BLaER1 (cell line): ENCODE measurements around the gene ZP2.
"Not testable (repeated sequence)": the region's sequence is repeated elsewhere in the genome, so short reads cannot be mapped to it uniquely, and the experiment has no call there.

Experiments
- H3K27ac ChIP-seq: shearing (Covaris generic); formaldehyde crosslinking; 2 replicates; pipeline ENCODE4 v1.8.1; 2022
- H3K27me3 ChIP-seq: shearing (Covaris generic); formaldehyde crosslinking; 2 replicates; pipeline ENCODE4 v1.8.1; 2022
- H3K36me3 ChIP-seq: shearing (Covaris generic); formaldehyde crosslinking; 2 replicates; pipeline ENCODE4 v1.8.1; 2022
- H3K4me1 ChIP-seq: shearing (Covaris generic); formaldehyde crosslinking; 2 replicates; pipeline ENCODE4 v1.8.1; 2022
- H3K4me2 ChIP-seq: shearing (Covaris generic); formaldehyde crosslinking; 2 replicates; pipeline ENCODE4 v1.8.1; 2022
- H3K4me3 ChIP-seq: shearing (Covaris generic); formaldehyde crosslinking; 2 replicates; pipeline ENCODE4 v1.8.1; 2022
- H3K9ac ChIP-seq: shearing (Covaris generic); formaldehyde crosslinking; 2 replicates; pipeline ENCODE4 v1.8.1; 2022
- H3K9me3 ChIP-seq: shearing (Covaris generic); formaldehyde crosslinking; 2 replicates; pipeline ENCODE4 v1.8.1; 2022
- H4K20me1 ChIP-seq: shearing (Covaris generic); formaldehyde crosslinking; 2 replicates; pipeline ENCODE4 v1.8.1; 2022
- Cebpa-rat ChIP-seq: shearing (Covaris generic); IDR thresholded peaks from 2 replicates; pipeline ENCODE4 v1.8.1; 2022

The ZP2 gene

GRCh38 chr16:21156767-21157467, 54.5 kb downstream of the ZP2 start:
- Histone ChIP-seq H3K4me3 (no peak overlapping the region), H3K9me3 (no peaks in the 10 kb centered on the region), H4K20me1 (no peaks in the 10 kb centered on the region; the same call in 1 of the 2 replicates), H3K9ac (no peak overlapping the region), H3K36me3 (peaks cover 12% of the 10 kb centered on the region), H3K4me2 (no peak overlapping the region), H3K27ac (no peak overlapping the region), H3K4me1 (peaks cover 24% of the 10 kb centered on the region), H3K27me3 (no peaks in the 10 kb centered on the region)
- no peak for TF ChIP-seq Cebpa-rat

- H3K9ac ChIP-seq, H4K20me1 ChIP-seq, H3K36me3 ChIP-seq, H3K27me3 ChIP-seq, H3K9me3 ChIP-seq, H3K27ac ChIP-seq, H3K4me3 ChIP-seq, H3K4me2 ChIP-seq: not testable (repeated sequence)
- peaks cover 24% of the 10 kb centered on the region for H3K4me1 ChIP-seq
These were observed 55.4 kb downstream of the ZP2 start for GRCh38 chr16:21156011-21156410.

GRCh38 chr16:21153124-21153729, 58.1 kb downstream of the ZP2 start:
- H4K20me1 ChIP-seq, H3K27ac ChIP-seq, H3K4me3 ChIP-seq, H3K36me3 ChIP-seq, H3K9ac ChIP-seq, H3K4me2 ChIP-seq, H3K27me3 ChIP-seq, H3K9me3 ChIP-seq: not testable (repeated sequence)
- H3K4me1 ChIP-seq, result peaks cover 14% of the 10 kb centered on the region

GRCh38 chr16:21152160-21153030, 59.0 kb downstream of the ZP2 start:
- not testable (repeated sequence) for H3K27me3 ChIP-seq, H3K4me2 ChIP-seq, H4K20me1 ChIP-seq, H3K36me3 ChIP-seq, H3K4me3 ChIP-seq, H3K9me3 ChIP-seq, H3K4me1 ChIP-seq, H3K27ac ChIP-seq, H3K9ac ChIP-seq

- H4K20me1 ChIP-seq, result no peaks in the 10 kb centered on the region
- no peak for TF ChIP-seq Cebpa-rat
- no peaks in the 10 kb centered on the region for H3K27me3 ChIP-seq
- no peak within 1 kb of the TSS; the same call in 1 of the 2 replicates for H3K4me2 ChIP-seq
- peaks cover 6% of the 10 kb centered on the region; the same call in 1 of the 2 replicates for H3K4me1 ChIP-seq
- no peaks in the 10 kb centered on the region for H3K36me3 ChIP-seq
- H3K9me3 ChIP-seq, result no peaks in the 10 kb centered on the region
- H3K27ac ChIP-seq, result no peak within 1 kb of the TSS
- H3K4me3 ChIP-seq, result no peak within 1 kb of the TSS
- H3K9ac ChIP-seq, result no peak within 1 kb of the TSS
These were observed 60.9 kb downstream of the ZP2 start, which contains the start of gene DNAH3 for GRCh38 chr16:21150375-21151001. TSS of gene DNAH3 (minus strand) at chr16:21150846. CDS start at chr16:21150319, 527 bp downstream.
